IMR-90 (cell line): ENCODE results near the gene KRT71. TPM values are rescaled to one million over a fixed set of nuclear protein-coding genes. Genes with fewer than 3 reads are reported as not detected.

Experiments used
- ATAC-seq: fragments of 200-7000 bp; cut with Tn5 transposase; 2 replicates; pipeline ENCODE4 v1.9.1; 2020; ENCODE audit warnings: low read depth, mild to moderate bottlenecking, moderate library complexity
- BruUV-seq: library from RNA; stranded (reverse); fragments of 400-500 nt; replicated peaks from 2 replicates; lab custom pipeline; 2021; lab: Mats Ljungman, UMichigan
- CTCF ChIA-PET: fragments of 300-600 bp; formaldehyde crosslinking; extraction: SDS; loops from one replicate; lab custom pipeline; 2021; ENCODE audit warnings: antibody characterized with exemption; lab: Yijun Ruan, JAX
- POLR2A ChIA-PET: fragments of 300-600 bp; sonication (Branson Sonifier 250); formaldehyde crosslinking; loops from one replicate; lab custom pipeline; 2022; ENCODE audit warnings: antibody characterized with exemption; ENCODE audit not compliant: unreplicated experiment; lab: Charles Lee
- DNase-seq: peaks from one replicate; pipeline ENCODE4 v3.0.0; 2013
- H2AFZ ChIP-seq: replicated peaks from 2 replicates; pipeline ENCODE3; 2013; ENCODE audit warnings: low read length, mild to moderate bottlenecking; ENCODE audit not compliant: poor library complexity
- H2AK5ac ChIP-seq: 2 replicates; pipeline ENCODE4 v1.6.1; 2013; ENCODE audit warnings: low read depth, low read length, inconsistent platforms
- H2AK9ac ChIP-seq: replicated peaks from 2 replicates; pipeline ENCODE3; 2013; ENCODE audit warnings: mild to moderate bottlenecking, low read depth, low read length, moderate library complexity; ENCODE audit not compliant: poor library complexity
- H2BK120ac ChIP-seq: 2 replicates; pipeline ENCODE4 v1.6.1; 2013; ENCODE audit warnings: low read depth, low read length, inconsistent platforms
- H2BK15ac ChIP-seq: 3 replicates; pipeline ENCODE4 v1.6.1; 2013; ENCODE audit warnings: low read depth, low read length, inconsistent platforms
- H2BK20ac ChIP-seq: 2 replicates; pipeline ENCODE4 v1.6.1; 2013; ENCODE audit warnings: low read depth, mild to moderate bottlenecking, inconsistent platforms, low read length, moderate library complexity
- H2BK5ac ChIP-seq: 2 replicates; pipeline ENCODE4 v1.6.1; 2013; ENCODE audit warnings: mild to moderate bottlenecking, low read depth, low read length, inconsistent platforms; ENCODE audit not compliant: poor library complexity, severe bottlenecking
- H3K14ac ChIP-seq: replicated peaks from 2 replicates; pipeline ENCODE4 v1.6.1; 2013; ENCODE audit warnings: low read depth, low read length, inconsistent platforms
- H3K18ac ChIP-seq: 2 replicates; pipeline ENCODE4 v1.6.1; 2013; ENCODE audit warnings: low read depth, low read length, control low read depth
- H3K23ac ChIP-seq: 2 replicates; pipeline ENCODE4 v1.6.1; 2013; ENCODE audit warnings: low read depth, low read length, inconsistent platforms
- H3K27ac ChIP-seq: 2 replicates; pipeline ENCODE4 v1.5.1; 2013; ENCODE audit warnings: mild to moderate bottlenecking, control low read depth, low read length; ENCODE audit not compliant: insufficient read depth
- H3K27me3 ChIP-seq: 2 replicates; pipeline ENCODE4 v1.6.1; 2013; ENCODE audit warnings: low read length; ENCODE audit not compliant: control insufficient read depth, insufficient read depth
- H3K36me3 ChIP-seq: 2 replicates; pipeline ENCODE4 v1.6.1; 2013; ENCODE audit warnings: low read length, mixed read lengths; ENCODE audit not compliant: control insufficient read depth, insufficient read depth
- H3K4ac ChIP-seq: 2 replicates; pipeline ENCODE4 v1.6.1; 2013; ENCODE audit warnings: low read depth, low read length, inconsistent platforms
- H3K4me1 ChIP-seq: 2 replicates; pipeline ENCODE4 v1.6.1; 2013; ENCODE audit warnings: low read length, mixed read lengths; ENCODE audit not compliant: control insufficient read depth, insufficient read depth
- H3K4me2 ChIP-seq: 2 replicates; pipeline ENCODE4 v1.6.1; 2013; ENCODE audit warnings: low read depth, mild to moderate bottlenecking, control low read depth, low read length, moderate library complexity
- H3K4me3 ChIP-seq: 2 replicates; pipeline ENCODE4 v1.5.1; 2013; ENCODE audit warnings: low read depth, mild to moderate bottlenecking, control low read depth, low read length, moderate library complexity; ENCODE audit not compliant: insufficient read depth
- H3K56ac ChIP-seq: 2 replicates; pipeline ENCODE4 v1.6.1; 2013; ENCODE audit warnings: low read length, inconsistent platforms; ENCODE audit not compliant: insufficient read depth; ENCODE audit errors: extremely low read depth
- H3K79me1 ChIP-seq, 2 experiments: 2 replicates each; pipeline ENCODE4 v1.6.1; 2013; ENCODE audit warnings: low read length in 2 of 2, inconsistent platforms in 1 of 2, low read depth in 1 of 2
- H3K9ac ChIP-seq: 2 replicates; pipeline ENCODE4 v1.6.1; 2013; ENCODE audit warnings: low read depth, low read length, control low read depth
- H3K9me1 ChIP-seq: 2 replicates; pipeline ENCODE4 v1.6.1; 2013; ENCODE audit warnings: low read length, inconsistent platforms; ENCODE audit not compliant: insufficient read depth
- H3K9me3 ChIP-seq: 2 replicates; pipeline ENCODE4 v1.6.1; 2013; ENCODE audit warnings: low read length; ENCODE audit not compliant: control insufficient read depth, insufficient read depth
- H4K20me1 ChIP-seq: 2 replicates; pipeline ENCODE4 v1.6.1; 2013; ENCODE audit warnings: low read length, inconsistent platforms; ENCODE audit not compliant: insufficient read depth
- H4K5ac ChIP-seq: 2 replicates; pipeline ENCODE4 v1.6.1; 2013; ENCODE audit warnings: mild to moderate bottlenecking, low read depth, low read length, control low read depth
- H4K8ac ChIP-seq, 2 experiments: 2 replicates each; pipeline ENCODE4 v1.6.1; 2013; ENCODE audit warnings: low read depth in 2 of 2, low read length in 2 of 2, control low read depth in 1 of 2, inconsistent platforms in 1 of 2
- H4K91ac ChIP-seq: 2 replicates; pipeline ENCODE4 v1.6.1; 2013; ENCODE audit warnings: low read depth, low read length, inconsistent platforms; ENCODE audit not compliant: insufficient read depth
- FOS ChIP-seq: fragments of 150-350 bp; IDR thresholded peaks from 2 replicates; pipeline ENCODE4 v1.6.1; 2016; ENCODE audit warnings: low read depth, low read length
- RCOR1 ChIP-seq: IDR thresholded peaks from 2 replicates; pipeline ENCODE4 v1.6.1; 2012; ENCODE audit warnings: mild to moderate bottlenecking, low read length, improper control_type of control experiment; ENCODE audit not compliant: insufficient replicate concordance
- WGBS, 2 experiments: methylation state at CpG; one replicate each; pipeline versions ENCODE4 v1.1.5 to v1.1.7; 2013; ENCODE audit warnings: missing lambda C conversion rate in 2 of 2; ENCODE audit not compliant: insufficient read length in 1 of 2; ENCODE audit errors: extremely low coverage in 2 of 2; 5-methylcytosine and 5-hydroxymethylcytosine counted together
- dilution Hi-C: fragments of 300-500 bp; cut with HindIII; formaldehyde crosslinking; loops from one replicate; pipeline ENCODE4 v1.14.3; 2018; ENCODE audit warnings: low sequenced_read_pairs; ENCODE audit not compliant: unreplicated experiment
- in situ Hi-C: fragments of 300-500 bp; cut with MboI; formaldehyde crosslinking; loops from 3 replicates; pipeline ENCODE4 v1.14.3; 2019; ENCODE audit warnings: low sequenced_read_pairs, inconsistent platforms, mixed read lengths
- intact Hi-C: fragments of 100-400 bp; cut with micrococcal nuclease; formaldehyde crosslinking; loops from 2 replicates; pipeline ENCODE4 v1.10.0; 2022
- polyA plus RNA-seq, 3 experiments: library from polyadenylated mRNA; depleted of rRNA; stranded (reverse); fragments of >200 nt; gene quantifications; 2 replicates each; pipeline ENCODE4 v1.2.3, GENCODE V29; 2012; ENCODE audit warnings: low replicate concordance in 1 of 3
- total RNA-seq: library from RNA; depleted of rRNA; stranded (reverse); fragments of >200 nt; gene quantifications from 2 replicates; pipeline ENCODE4 v1.2.3, GENCODE V29; 2012

The KRT71 gene
- total and polyA plus RNA-seq, 2 of the 4 experiments (the other 2 are of a cell fraction) = not detected

DNA sequence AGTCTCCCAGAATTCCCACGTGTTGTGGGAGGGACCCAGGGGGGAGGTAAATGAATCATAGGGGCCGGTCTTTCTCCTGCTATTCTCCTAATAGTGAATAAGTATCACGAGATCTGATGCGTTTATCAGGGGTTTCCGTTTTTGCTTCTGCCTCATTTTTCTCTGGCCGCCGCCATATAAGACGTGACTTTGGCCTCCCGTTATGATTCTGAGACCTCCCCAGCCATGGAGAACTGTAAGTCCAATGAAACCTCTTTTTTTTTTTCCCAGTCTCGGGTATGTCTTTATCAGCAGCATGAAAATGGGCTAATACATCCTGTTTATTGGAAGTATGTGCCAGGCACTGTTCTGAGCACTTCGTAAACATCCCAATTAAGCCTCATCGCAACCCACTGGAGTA is 47.5 kb upstream of the KRT71 start:
- H2BK20ac ChIP-seq = no peak overlapping the region
- H3K9me1 ChIP-seq = no peaks in the 10 kb centered on the region
- H3K18ac ChIP-seq = no peak overlapping the region
- ATAC-seq = no peak
- H2BK5ac ChIP-seq = no peak overlapping the region
- BruUV-seq = no TSS peak
- no peaks in the 10 kb centered on the region for H3K36me3 ChIP-seq
- no peak for DNase-seq
- no peak overlapping the region for H2AFZ ChIP-seq
- 100% methylated on average over 1 of the region's 12 CpGs; no CpG with 5 or more reads in 1 of the 2 experiments for WGBS, 2 experiments
- TF ChIP-seq RCOR1 = no peak
- no peak for TF ChIP-seq FOS
- no peak overlapping the region for H3K9ac ChIP-seq
- H3K9me3 ChIP-seq = no peaks in the 10 kb centered on the region
- intact Hi-C loops (no loop called here), in situ Hi-C loops (no loop called here), dilution Hi-C loops (no loop called here)
- POLR2A ChIA-PET = no interaction called here
- H2BK120ac ChIP-seq = no peak overlapping the region
- no peak overlapping the region for H3K4ac ChIP-seq
- H3K4me2 ChIP-seq = no peak overlapping the region
- H2BK15ac ChIP-seq = no peak overlapping the region
- no peak overlapping the region for H4K91ac ChIP-seq
- H2AK9ac ChIP-seq = no peak overlapping the region
- H3K56ac ChIP-seq = no peak overlapping the region
- H4K20me1 ChIP-seq = no peaks in the 10 kb centered on the region
- H3K14ac ChIP-seq = no peak overlapping the region
- peaks cover 37% of the 10 kb centered on the region for H3K27me3 ChIP-seq
- no peak overlapping the region for H3K4me3 ChIP-seq
- no peaks in the 10 kb centered on the region for H3K4me1 ChIP-seq
- no peak overlapping the region for H4K5ac ChIP-seq
- no peak overlapping the region for H3K27ac ChIP-seq
- H3K23ac ChIP-seq = no peak overlapping the region
- H3K79me1 ChIP-seq = no peaks in the 10 kb centered on the region
- no peak overlapping the region for H2AK5ac ChIP-seq
- H4K8ac ChIP-seq = no peak overlapping the region
- CTCF ChIA-PET = no interaction called here
